Pancreas (tissue), 10 donors: ENCODE data around the gene DLG2. TPM values are rescaled to one million over a fixed set of nuclear protein-coding genes. Genes with fewer than 3 reads are reported as not detected.
A peak's percentile ranks its signal among the peaks of the same experiment; 100 is the strongest.

ENCODE experiments used
- ATAC-seq, 4 donors: fragments of 200-7000 bp; cut with Tn5 transposase; one replicate each; pipeline versions ENCODE4 v1.8.0 to v1.9.1; 2020; ENCODE audit warnings: mild to moderate bottlenecking in 4 of 4, moderate library complexity in 4 of 4
- DNase-seq, 6 donors: peaks; one replicate each; pipeline ENCODE4 v3.0.0-alpha.2; 2020
- FAIRE-seq: peaks from 2 replicates; lab custom pipeline; 2012; peaks lifted over from hg19 to GRCh38; lab: Jason Lieb, UNC
- H3K27ac ChIP-seq, 4 donors: fragments of 200-600 bp; sonication (generic); 1 replicate in 3 of 4; 2 replicates in 1 of 4; pipeline versions ENCODE4 v1.5.0 to v1.8.0; 2020
- H3K27me3 ChIP-seq, 4 donors: fragments of 200-600 bp; one replicate each; pipeline ENCODE4 v1.8.0; 2021
- H3K36me3 ChIP-seq, 3 donors: fragments of 200-600 bp; sonication (generic) in 1 of 3; one replicate each; pipeline versions ENCODE4 v1.5.0 to v1.8.0; 2020 to 2021
- H3K4me1 ChIP-seq, 3 donors: fragments of 200-600 bp; one replicate each; pipeline ENCODE4 v1.8.0; 2021
- H3K4me3 ChIP-seq, 4 donors: fragments of 200-600 bp; sonication (generic) in 2 of 4; one replicate each; pipeline versions ENCODE4 v1.5.0 to v1.8.0; 2020 to 2021
- H3K9me3 ChIP-seq, 4 donors: fragments of 200-600 bp; one replicate each; pipeline ENCODE4 v1.8.0; 2021
- CTCF ChIP-seq, 4 donors: fragments of 200-600 bp; sonication (generic) in 3 of 4; IDR thresholded peaks; one replicate each; pipeline versions ENCODE4 v1.5.0 to v1.8.0; 2021; ENCODE audit warnings: antibody characterized with exemption in 4 of 4
- WGBS, 2 donors: extraction: QIAGEN DNeasy Blood & Tissue Kit; methylation state at CpG; one replicate each; pipeline ENCODE4 v1.1.7; 2013; 5-methylcytosine and 5-hydroxymethylcytosine counted together
- intact Hi-C, 3 donors: fragments of 100-400 bp; cut with DNase I; formaldehyde crosslinking; loops; one replicate each; pipeline versions ENCODE4 v1.11.1 to v1.14.2; 2022
- polyA plus RNA-seq, 2 donors: library from polyadenylated mRNA; stranded (reverse); fragments of 200-250 nt; gene quantifications; one replicate each; pipeline ENCODE4 v1.2.3, GENCODE V29; 2013
- total RNA-seq, 6 donors: library from RNA; stranded (reverse); fragmentation: NEBNext Ultra II Directional in 4 of 6; extraction: Animal tissue kit (Norgen Biotek cat#: 25700) in 4 of 6; gene quantifications; one replicate each; pipeline versions ENCODE4 v1.2.1 to v1.2.4, GENCODE V29; 2021 to 2023
- donor health status: healthy with polysubstance abuse.
- donor health status: DM: no; HTN: no; CAD: no; lungs with moderate emphysema.
- donor health status: DM: no; HTN: no; CAD: no.
- donor health status: control.
- donor health status: control.
- donor health status: Bipolar disorder and iron deficiency.
- donor health status: DM: yes; HTN: yes; CAD: no.
- donor health status: DM: no; HTN: no; CAD: no.
- donor health status: DM: no; HTN: no; CAD: no.
- donor health status: DM: yes; HTN: yes; CAD: no.

Gene DLG2
- total and polyA plus RNA-seq, 8 donors: 1.2 to 5.4 (median 3.6) TPM

- TF ChIP-seq CTCF (IDR thresholded peaks at IDR 0.05): no peak
- DNase-seq: no peak
- intact Hi-C loops: no loop called here
- Histone ChIP-seq H3K36me3 (no peaks in the 10 kb centered on the region), H3K4me3 (no peak overlapping the region), H3K4me1 (no peaks in the 10 kb centered on the region), H3K27me3 (no peaks in the 10 kb centered on the region), H3K9me3 (no peaks in the 10 kb centered on the region), H3K27ac (no peak overlapping the region)
- no peak for FAIRE-seq
- ATAC-seq: no peak
- WGBS, 2 donors: 70 to 86% methylated on average over 3 of the region's 3 CpGs
Measured at GRCh38 chr11:84799112-84799511, 828.0 kb downstream of the DLG2 start.

- H3K9me3 ChIP-seq: peaks cover 0 to 4% (median 0%) of the 10 kb centered on the region in 4 donors
- no peaks in the 10 kb centered on the region for H3K4me1 ChIP-seq
- no peak for TF ChIP-seq CTCF (IDR thresholded peaks at IDR 0.05)
- H3K36me3 ChIP-seq: no peaks in the 10 kb centered on the region
- H3K4me3 ChIP-seq: no peak overlapping the region
- no peaks in the 10 kb centered on the region for H3K27me3 ChIP-seq
- 87 to 97% methylated on average over 8 of the region's 8 CpGs for WGBS, 2 donors
- no peak for ATAC-seq
- FAIRE-seq: no peak
- H3K27ac ChIP-seq: no peak overlapping the region
- DNase-seq: peak in 2 of 6 donors; percentile 34 to 51
- intact Hi-C loops: no loop called here
Measured at GRCh38 chr11:84795698-84796097, 831.4 kb downstream of the DLG2 start.

- Histone ChIP-seq H3K27me3 (no peaks in the 10 kb centered on the region), H3K27ac (no peak overlapping the region), H3K4me1 (no peaks in the 10 kb centered on the region), H3K4me3 (no peak overlapping the region), H3K36me3 (no peaks in the 10 kb centered on the region), H3K9me3 (peaks cover 0 to 4% (median 0%) of the 10 kb centered on the region in 4 donors)
- no peak for TF ChIP-seq CTCF (IDR thresholded peaks at IDR 0.05)
- intact Hi-C loops: no loop called here
- WGBS, 2 donors: 84 to 87% methylated on average over 10 of the region's 10 CpGs
- FAIRE-seq: no peak
- peak in 1 of 6 donors; percentile 46 for DNase-seq
- ATAC-seq: no peak
Measured at GRCh38 chr11:84794663-84795443, 832.3 kb downstream of the DLG2 start.

GRCh38 chr11:84793318-84793717 lies 833.8 kb downstream of the DLG2 start:
- Histone ChIP-seq H3K4me1 (no peaks in the 10 kb centered on the region), H3K27me3 (no peaks in the 10 kb centered on the region), H3K4me3 (no peak overlapping the region), H3K9me3 (peaks cover 0 to 4% (median 0%) of the 10 kb centered on the region in 4 donors), H3K27ac (no peak overlapping the region), H3K36me3 (no peaks in the 10 kb centered on the region)
- intact Hi-C loops: no loop called here
- DNase-seq: no peak
- WGBS, 2 donors: 69 to 76% methylated on average over 2 of the region's 2 CpGs
- no peak for FAIRE-seq
- peak in 1 of 4 donors; percentile 51 for ATAC-seq
- TF ChIP-seq CTCF (IDR thresholded peaks at IDR 0.05): no peak

GRCh38 chr11:84790849-84791427 lies 836.2 kb downstream of the DLG2 start:
- intact Hi-C loops: no loop called here
- Histone ChIP-seq H3K27ac (no peak overlapping the region), H3K4me1 (no peaks in the 10 kb centered on the region), H3K27me3 (no peaks in the 10 kb centered on the region), H3K4me3 (no peak overlapping the region), H3K36me3 (no peaks in the 10 kb centered on the region), H3K9me3 (peaks cover 0 to 4% (median 0%) of the 10 kb centered on the region in 4 donors)
- FAIRE-seq (no peak), DNase-seq (no peak), ATAC-seq (no peak)
- 69 to 70% methylated on average over 4 of the region's 4 CpGs for WGBS, 2 donors
- no peak for TF ChIP-seq CTCF (IDR thresholded peaks at IDR 0.05)
